ENCODE measurements around the gene DNAH1. TPM values are rescaled to one million over a fixed set of nuclear protein-coding genes. Genes with fewer than 3 reads are reported as not detected.

Gene DNAH1
- total RNA-seq, 1 donor: 4.7 TPM

DNA sequence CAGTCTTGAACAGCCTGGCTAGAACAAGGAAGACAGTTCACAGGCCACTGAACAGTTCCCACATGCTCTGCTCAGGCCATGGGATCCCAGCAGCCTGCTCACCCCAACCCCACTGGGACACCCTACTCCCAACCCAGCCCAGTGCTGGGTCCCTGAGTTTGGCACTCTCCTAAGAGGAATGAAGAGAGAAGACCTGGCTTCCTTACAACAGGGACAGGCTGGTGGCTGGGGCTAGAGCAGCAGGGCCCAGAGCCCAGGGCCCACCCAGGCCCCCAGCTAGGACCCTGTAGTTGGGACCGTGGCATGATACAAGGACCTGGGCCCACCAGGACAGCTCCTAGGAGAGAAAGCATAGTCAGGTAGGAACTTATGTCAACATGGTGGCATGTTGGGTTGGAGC, 85.4 kb downstream of the DNAH1 start:
- TF ChIP-seq, protein P1, sequence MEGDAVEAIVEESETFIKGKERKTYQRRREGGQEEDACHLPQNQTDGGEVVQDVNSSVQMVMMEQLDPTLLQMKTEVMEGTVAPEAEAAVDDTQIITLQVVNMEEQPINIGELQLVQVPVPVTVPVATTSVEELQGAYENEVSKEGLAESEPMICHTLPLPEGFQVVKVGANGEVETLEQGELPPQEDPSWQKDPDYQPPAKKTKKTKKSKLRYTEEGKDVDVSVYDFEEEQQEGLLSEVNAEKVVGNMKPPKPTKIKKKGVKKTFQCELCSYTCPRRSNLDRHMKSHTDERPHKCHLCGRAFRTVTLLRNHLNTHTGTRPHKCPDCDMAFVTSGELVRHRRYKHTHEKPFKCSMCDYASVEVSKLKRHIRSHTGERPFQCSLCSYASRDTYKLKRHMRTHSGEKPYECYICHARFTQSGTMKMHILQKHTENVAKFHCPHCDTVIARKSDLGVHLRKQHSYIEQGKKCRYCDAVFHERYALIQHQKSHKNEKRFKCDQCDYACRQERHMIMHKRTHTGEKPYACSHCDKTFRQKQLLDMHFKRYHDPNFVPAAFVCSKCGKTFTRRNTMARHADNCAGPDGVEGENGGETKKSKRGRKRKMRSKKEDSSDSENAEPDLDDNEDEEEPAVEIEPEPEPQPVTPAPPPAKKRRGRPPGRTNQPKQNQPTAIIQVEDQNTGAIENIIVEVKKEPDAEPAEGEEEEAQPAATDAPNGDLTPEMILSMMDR (IDR thresholded peaks at IDR 0.05; ENCODE audit: insufficient read depth, low read depth, low read length): no peak
- no peak for DNase-seq (ENCODE audit: low read depth)
- H3K4me3 ChIP-seq (ENCODE audit: low read depth, low read length): no peak overlapping the region

DNA sequence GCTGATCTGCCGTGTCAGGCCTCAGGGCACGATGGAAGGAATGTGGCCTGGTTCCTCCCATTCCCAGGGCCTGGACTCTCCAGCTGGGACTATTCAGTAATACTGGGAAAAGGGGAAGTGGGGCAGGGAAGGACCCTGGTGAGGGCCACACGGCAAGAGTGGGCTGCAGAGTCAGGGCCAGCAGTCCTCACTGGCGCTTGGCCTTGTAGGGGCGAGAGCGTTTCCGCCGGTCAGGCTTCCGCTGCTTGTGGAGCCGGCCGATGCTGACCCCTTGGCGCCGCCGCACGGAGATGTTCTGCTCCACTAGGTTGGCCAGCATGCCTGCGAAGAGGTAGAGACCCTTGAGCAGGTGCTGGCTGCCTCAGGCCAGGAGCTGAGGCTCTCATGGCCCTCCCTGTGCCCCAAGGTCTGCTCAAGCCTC, 86.0 kb downstream of the DNAH1 start:
- no peak overlapping the region for H3K4me3 ChIP-seq (ENCODE audit: low read depth, low read length)
- TF ChIP-seq, protein P1 (IDR thresholded peaks at IDR 0.05; ENCODE audit: insufficient read depth, low read depth, low read length): no peak
- no peak for DNase-seq (ENCODE audit: low read depth)

DNA sequence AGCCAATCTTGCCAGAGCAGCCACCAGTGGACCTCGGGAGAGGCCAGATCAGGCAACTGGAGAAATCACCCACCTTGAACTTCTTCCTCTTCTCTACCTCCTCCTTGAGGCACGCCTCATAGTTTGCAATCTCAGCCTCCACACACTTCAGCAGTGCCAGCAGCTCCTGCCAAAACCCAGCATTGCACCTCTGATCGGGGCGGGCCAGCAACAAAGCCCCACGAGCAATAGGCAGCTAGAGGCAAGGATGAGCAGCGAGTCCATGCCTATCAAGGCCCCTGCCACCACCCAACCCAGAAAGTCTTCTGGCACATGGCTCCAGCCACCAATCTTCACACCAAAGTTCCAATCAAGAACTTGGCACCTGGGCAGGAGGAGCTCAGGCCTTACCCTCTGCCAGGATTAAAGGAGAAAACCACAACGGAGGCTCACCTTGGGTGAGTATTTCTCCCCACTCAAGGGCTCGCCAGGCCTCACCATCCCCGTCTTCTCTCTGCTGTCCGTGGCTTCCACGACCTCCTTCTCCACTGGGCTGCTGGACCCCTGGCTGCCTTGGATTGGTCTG, 86.7 kb downstream of the DNAH1 start:
- no peak overlapping the region for H3K4me3 ChIP-seq (ENCODE audit: low read depth, low read length)
- TF ChIP-seq, protein P1 (IDR thresholded peaks at IDR 0.05; ENCODE audit: insufficient read depth, low read depth, low read length): no peak
- no peak for DNase-seq (ENCODE audit: low read depth)

DNA sequence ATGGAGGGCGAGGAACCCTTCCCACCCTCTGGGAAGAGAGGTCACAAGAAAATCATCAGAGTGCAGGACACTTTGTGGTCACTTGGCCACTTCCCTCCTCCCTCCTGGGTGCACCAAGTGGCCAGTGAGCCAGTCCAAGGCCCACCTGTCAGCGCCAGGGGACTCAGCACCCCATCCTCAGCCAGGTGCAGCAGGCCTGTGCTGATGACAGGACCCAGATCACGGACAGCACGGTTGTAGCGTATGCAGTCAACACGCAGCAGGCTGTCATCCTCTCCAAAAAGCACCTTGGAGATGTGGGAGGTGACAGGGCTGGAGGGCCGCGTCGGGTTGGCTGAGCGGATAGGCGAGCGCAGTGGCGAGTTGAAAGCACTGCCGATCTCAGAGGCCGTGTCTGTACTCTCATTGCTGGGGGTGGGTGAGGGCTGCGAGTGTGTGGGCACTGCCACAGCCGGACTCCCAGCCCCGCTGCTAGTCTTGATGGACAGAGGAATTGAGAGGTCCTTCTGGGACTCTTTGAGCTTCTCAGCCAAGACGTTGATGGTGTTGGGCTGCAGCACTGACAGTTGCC, 87.2 kb downstream of the DNAH1 start:
- DNase-seq (ENCODE audit: low read depth): no peak
- TF ChIP-seq, protein P1 (IDR thresholded peaks at IDR 0.05; ENCODE audit: insufficient read depth, low read depth, low read length): no peak
- no peak overlapping the region for H3K4me3 ChIP-seq (ENCODE audit: low read depth, low read length)

DNA sequence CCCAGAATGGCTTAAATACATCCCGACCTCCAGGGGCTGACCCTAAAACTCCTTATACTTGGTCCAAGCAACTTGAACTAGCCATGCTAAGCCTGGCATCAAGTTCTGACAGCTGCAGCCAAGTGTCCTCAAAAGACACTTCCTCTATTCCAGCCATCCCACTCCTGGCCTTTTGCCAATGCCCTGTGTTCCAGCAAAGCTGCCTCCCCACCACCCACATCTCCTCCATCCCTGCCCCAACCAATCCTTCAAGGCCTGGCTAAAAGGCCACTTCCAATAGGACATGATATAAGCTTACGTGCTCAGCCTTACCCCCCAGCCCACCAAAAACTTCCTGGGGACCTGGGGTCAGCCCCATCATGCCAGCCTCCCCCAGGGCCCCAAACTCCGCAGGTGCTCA, 87.8 kb downstream of the DNAH1 start:
- TF ChIP-seq, protein P1 (IDR thresholded peaks at IDR 0.05; ENCODE audit: insufficient read depth, low read depth, low read length): no peak
- no peak overlapping the region for H3K4me3 ChIP-seq (ENCODE audit: low read depth, low read length)
- DNase-seq (ENCODE audit: low read depth): no peak

DNA sequence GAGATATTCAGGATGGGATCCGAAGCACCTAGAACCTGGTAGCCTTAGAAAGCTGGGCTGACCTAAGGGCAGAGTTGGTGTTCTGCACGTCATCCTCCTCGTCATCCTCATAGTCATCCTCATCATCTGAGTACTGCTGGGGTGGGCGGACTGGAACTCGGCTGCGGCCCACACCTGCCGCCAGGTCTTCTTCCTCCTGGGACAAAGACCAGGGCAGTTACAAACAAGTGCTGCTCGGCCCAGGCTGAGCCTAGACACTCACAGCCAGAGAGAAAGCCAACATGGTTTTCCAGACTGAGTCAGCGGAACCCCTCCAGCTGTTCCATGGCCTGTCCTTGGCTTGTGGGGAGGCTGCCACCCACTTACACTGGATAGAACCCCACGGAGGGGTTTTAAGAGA, 88.3 kb downstream of the DNAH1 start:
- DNase-seq (ENCODE audit: low read depth): no peak
- no peak overlapping the region for H3K4me3 ChIP-seq (ENCODE audit: low read depth, low read length)
- TF ChIP-seq, protein P1 (IDR thresholded peaks at IDR 0.05; ENCODE audit: insufficient read depth, low read depth, low read length): no peak

DNA sequence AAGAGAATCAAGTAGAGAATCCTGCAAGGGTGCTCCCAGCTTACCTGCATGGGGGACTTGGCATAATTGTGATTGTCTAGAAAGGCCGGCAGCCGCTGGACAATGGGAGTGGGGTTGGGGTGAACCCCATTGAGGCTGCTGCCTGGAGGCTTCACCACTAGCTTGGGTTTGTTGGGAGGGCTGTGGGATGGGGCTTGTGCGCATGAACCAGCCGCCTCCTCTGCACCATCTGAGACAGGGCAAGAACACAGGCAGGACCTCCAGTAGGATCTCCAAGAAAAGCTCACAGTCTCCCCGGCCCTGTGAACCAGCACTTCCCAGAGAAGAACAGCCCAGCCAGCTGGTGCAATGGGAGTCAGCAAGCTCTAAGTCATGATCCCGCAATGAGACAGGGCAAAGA, 88.9 kb downstream of the DNAH1 start:
- TF ChIP-seq, protein P1 (IDR thresholded peaks at IDR 0.05; ENCODE audit: insufficient read depth, low read depth, low read length): no peak
- H3K4me3 ChIP-seq (ENCODE audit: low read depth, low read length): no peak overlapping the region
- no peak for DNase-seq (ENCODE audit: low read depth)

All from fibroblast of villous mesenchyme (primary cell).